Coronary artery (tissue), 2 donors: Measurements from ENCODE around the gene ZNF580.

Experiments
- DNase-seq: peaks from one replicate; pipeline ENCODE4 v3.0.0-alpha.2; 2017; ENCODE audit warnings: low spot score
- H3K27ac ChIP-seq, 2 donors: fragments of 200-600 bp; sonication (generic); one replicate each; pipeline ENCODE4 v1.5.1; 2016 to 2019
- H3K4me3 ChIP-seq: fragments of 200-600 bp; sonication (generic); 2 replicates; pipeline ENCODE4 v1.5.1; 2016; ENCODE audit warnings: mild to moderate bottlenecking, moderate library complexity
- TF ChIP-seq, protein P1 (sequence below): fragments of 200-600 bp; sonication (generic); IDR thresholded peaks from one replicate; pipeline ENCODE4 v1.5.1; 2019; ENCODE audit warnings: antibody characterized with exemption

ZNF580 gene

DNA sequence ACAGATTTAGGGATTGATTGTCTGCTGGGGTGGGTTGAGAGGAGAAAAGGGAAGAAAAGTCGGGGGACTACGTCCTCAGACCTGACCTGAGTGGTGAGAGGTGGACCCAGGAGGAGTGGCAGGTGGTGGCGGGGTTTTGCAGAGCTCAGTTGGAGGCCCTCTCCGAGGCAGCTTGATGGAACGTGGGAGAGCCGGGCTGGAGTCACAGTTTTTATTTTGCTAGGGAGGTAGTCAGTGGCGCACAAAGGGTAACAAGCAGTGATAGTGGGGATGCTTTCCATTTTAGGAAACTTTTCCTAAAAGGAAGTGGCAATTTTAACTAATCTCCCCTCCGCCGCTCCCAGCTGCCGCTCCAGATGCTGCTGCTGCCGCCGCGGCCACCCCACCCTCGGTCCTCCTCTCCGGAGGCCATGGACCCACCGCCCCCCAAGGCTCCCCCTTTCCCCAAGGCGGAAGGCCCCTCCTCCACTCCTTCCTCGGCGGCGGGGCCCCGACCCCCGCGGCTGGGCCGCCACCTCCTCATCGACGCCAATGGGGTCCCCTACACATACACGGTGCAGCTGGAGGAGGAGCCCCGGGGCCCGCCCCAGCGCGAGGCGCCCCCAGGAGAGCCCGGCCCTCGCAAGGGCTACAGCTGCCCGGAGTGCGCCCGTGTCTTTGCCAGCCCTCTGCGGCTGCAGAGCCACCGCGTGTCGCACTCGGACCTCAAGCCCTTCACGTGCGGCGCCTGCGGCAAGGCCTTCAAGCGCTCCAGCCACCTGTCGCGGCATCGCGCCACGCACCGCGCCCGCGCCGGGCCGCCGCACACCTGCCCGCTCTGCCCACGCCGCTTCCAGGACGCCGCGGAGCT is 1.6 kb downstream of the ZNF580 start:
- peak overlapping the region; percentile 87 for H3K4me3 ChIP-seq
- no peak for DNase-seq
- peak overlapping the region; percentile 85 to 95 for H3K27ac ChIP-seq
- TF ChIP-seq, protein P1, sequence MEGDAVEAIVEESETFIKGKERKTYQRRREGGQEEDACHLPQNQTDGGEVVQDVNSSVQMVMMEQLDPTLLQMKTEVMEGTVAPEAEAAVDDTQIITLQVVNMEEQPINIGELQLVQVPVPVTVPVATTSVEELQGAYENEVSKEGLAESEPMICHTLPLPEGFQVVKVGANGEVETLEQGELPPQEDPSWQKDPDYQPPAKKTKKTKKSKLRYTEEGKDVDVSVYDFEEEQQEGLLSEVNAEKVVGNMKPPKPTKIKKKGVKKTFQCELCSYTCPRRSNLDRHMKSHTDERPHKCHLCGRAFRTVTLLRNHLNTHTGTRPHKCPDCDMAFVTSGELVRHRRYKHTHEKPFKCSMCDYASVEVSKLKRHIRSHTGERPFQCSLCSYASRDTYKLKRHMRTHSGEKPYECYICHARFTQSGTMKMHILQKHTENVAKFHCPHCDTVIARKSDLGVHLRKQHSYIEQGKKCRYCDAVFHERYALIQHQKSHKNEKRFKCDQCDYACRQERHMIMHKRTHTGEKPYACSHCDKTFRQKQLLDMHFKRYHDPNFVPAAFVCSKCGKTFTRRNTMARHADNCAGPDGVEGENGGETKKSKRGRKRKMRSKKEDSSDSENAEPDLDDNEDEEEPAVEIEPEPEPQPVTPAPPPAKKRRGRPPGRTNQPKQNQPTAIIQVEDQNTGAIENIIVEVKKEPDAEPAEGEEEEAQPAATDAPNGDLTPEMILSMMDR: no peak

DNA sequence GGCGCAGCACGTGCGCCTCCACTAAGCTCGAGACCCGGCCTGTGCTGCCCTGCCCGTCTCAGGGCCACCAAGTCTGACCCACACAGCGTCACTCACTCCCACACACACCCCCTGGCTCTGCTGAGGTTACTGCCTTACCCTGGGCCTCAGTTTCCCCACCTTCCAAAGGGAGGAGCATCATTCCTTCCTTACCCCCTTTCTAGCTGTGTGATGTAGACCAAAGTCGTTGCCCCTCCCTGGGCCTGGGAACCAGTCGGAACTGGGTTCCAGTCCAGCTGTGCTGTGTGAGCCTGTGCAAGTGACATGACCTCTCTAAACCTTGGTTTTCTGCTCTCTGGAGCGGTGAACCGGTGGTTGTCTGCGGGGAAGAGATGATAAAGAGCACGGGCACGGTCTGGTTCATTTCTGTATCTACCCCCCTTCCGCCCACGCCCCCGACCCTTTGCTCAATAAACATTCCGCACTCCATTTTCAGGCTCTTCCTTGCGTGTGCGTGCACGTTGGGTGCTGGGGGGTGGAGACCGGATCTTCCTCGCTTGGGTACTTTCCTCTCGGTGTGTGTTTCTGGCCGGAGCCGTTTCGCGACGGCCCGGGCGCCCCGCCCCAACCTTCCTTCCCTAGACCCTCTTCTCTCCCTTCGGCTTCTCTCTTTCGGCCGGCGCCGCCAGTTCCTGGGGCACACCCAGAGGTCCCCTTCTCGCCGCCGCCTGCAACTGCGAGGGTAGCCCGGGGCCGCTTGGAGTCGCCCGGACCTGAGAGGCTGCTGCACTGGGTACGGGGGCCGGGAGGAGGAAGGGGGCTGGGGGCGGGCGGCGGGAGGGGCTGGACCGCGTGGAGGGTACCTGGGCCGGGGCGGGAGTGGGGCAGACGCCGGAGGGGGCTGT is 2.4 kb downstream of the ZNF580 start, which contains the start of gene ZNF581:
Gene ZNF581 (plus strand): TSS at position 647 of the 884 bp plus-strand sequence. CDS start 923 bp downstream, outside the sequence.
- DNase-seq: peak; percentile 84
- peak within 1 kb of the TSS; percentile 85 to 95 for H3K27ac ChIP-seq
- TF ChIP-seq, protein P1: no peak
- H3K4me3 ChIP-seq: peak within 1 kb of the TSS; percentile 87

DNA sequence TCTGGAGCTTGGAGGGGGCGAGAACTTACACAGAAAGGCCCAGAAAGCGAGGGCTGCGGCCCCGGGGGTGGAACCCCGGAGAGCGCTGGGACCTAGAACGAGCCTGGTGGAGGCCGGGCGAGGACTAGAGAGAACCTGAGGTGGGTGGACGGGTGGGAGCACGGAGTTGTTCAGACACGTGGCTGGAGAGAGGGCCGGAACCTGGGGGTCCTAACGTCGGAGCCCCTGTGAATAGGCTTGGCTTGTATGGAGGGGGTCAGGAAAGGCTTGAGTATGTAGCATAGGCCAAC is 3.0 kb downstream of the ZNF580 start:
- TF ChIP-seq, protein P1: no peak
- peak overlapping the region; percentile 87 for H3K4me3 ChIP-seq
- no peak for DNase-seq
- peak overlapping the region; percentile 85 to 95 for H3K27ac ChIP-seq

DNA sequence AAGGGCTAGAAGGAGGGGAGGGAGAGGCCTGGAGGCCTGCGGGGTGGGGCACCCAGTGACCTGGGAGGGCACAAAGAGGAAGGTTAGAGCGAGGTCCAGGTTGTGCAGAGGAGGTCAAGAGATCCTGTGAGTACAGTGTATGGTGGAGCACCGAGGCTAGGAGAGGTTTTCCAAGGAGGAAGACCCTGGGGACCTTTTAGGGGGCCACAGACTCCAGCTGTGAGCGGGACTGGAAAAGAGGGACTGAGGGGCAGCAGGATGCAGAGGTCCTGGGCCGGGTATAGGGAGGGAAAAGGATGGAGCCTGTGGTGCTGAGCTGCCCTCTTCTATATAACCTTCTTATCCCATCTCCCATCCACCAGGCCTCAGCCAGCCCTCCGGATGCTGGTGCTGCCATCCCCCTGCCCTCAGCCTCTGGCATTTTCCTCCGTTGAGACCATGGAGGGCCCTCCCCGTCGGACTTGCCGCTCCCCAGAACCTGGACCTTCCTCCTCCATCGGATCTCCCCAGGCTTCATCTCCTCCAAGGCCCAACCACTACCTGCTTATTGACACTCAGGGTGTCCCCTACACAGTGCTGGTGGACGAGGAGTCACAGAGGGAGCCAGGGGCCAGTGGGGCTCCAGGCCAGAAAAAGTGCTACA is 3.5 kb downstream of the ZNF580 start:
- peak overlapping the region; percentile 87 for H3K4me3 ChIP-seq
- TF ChIP-seq, protein P1: no peak
- H3K27ac ChIP-seq: peak overlapping the region; percentile 85 to 95
- DNase-seq: peak; percentile 75

DNA sequence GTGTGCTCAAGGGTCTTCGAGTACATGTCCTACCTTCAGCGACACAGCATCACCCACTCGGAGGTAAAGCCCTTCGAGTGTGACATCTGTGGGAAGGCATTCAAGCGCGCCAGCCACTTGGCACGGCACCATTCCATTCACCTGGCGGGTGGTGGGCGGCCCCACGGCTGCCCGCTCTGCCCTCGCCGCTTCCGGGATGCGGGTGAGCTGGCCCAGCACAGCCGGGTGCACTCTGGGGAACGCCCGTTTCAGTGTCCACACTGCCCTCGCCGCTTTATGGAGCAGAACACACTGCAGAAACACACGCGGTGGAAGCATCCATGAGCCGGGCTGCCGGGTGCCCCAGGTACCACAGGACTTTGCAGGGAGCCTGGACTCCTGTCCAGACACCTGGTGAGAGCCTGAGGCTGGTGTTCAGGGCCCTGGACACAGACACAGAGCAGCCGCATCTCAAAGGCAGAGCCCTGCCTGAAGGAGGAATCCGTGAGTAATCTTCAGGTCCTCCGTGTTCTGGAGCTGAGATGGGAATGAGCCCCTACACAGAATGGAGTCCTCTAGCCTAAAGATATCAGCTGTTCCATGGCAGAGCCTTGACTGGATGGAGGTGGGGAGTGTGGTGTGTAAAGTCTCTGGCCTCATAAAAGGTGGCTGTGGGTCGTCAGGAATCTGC is 4.2 kb downstream of the ZNF580 start:
- H3K4me3 ChIP-seq: no peak overlapping the region
- no peak for DNase-seq
- TF ChIP-seq, protein P1: no peak
- no peak overlapping the region for H3K27ac ChIP-seq

DNA sequence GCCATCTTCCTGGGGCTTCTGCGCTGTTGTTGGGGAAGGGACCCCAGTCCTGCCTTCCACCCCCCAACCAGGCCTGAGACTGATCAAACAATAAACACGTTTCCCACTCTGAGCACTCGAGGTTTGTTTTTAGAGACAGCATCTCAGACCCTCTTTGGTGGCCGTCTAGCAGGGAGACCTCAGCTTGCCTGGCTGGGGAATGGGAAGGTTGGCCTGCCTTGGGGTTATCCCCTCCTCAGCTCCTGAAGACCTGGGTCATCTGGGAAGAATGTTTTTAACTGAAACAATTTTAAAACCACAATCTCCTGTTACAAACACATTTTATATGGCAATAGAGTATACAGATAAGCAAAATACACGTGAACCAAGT is 4.7 kb downstream of the ZNF580 start:
- no peak overlapping the region for H3K4me3 ChIP-seq
- DNase-seq: no peak
- no peak overlapping the region for H3K27ac ChIP-seq
- TF ChIP-seq, protein P1: no peak
